GM21526 (cell line): ENCODE data around the gene CNPY2.

Experiments used
- ATAC-seq: cut with Tn5 transposase; IDR thresholded peaks from one replicate; pipeline ENCODE4 v1.9.1; 2021; ENCODE audit warnings: moderate library complexity; ENCODE audit not compliant: unreplicated experiment, low FRiP score

CNPY2 gene

GRCh38 chr12:56261503-56262232 lies 54.1 kb downstream of the CNPY2 start:
- no peak for ATAC-seq

DNA sequence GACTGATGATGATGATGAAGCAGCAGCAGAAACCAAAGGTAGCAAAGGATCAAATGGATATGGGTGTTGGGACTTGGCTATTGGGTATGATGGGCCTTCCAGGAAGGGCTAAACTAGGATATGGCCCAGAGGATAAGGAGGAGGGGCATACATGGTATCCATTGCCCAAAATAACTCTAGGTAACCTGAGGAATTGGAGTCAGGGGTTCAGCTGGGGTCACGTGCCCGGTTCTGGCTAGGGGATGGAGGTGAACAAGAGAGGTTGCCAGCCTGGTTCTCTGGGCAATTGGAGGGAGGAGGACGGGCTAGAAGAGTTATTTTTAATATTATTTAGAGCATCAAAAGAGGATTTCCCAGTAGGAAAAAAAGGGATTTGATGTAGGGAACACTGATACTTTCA lies 54.9 kb downstream of the CNPY2 start:
- ATAC-seq: no peak

DNA sequence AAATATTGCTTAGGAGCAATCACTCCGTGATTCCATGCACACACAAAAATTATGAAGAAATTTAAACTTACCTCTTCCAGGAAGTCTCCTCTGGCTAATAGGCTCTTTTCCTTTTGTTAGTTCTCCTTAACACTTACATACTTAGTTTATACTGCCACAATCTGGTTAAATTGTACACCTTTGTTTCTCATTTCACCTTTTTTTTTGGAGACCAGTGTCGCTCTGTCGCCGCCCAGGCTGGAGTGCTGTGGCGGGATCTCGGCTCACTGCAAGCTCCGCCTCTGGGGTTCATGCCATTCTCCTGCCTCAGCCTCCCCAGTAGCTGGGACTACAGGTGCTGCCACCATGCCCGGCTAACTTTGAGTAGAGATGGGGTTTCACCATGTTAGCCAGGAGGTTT lies 55.4 kb downstream of the CNPY2 start:
- ATAC-seq: no peak
